Dermis microvascular lymphatic vessel endothelial cell (primary cell): ENCODE results near the gene ZNF736. TPM values are rescaled to one million over a fixed set of nuclear protein-coding genes. Genes with fewer than 3 reads are reported as not detected.
"Not testable (repeated sequence)": the region's sequence is repeated elsewhere in the genome, so short reads cannot be mapped to it uniquely, and the experiment has no call there.

Experiments
- DNase-seq, 2 donors: peaks; one replicate each; pipeline versions ENCODE4 v3.0.0 to v3.0.0-alpha.2; 2010; ENCODE audit warnings: low read depth in 2 of 2
- total RNA-seq: library from RNA; depleted of rRNA; stranded (reverse); fragments of >200 nt; gene quantifications from 2 replicates; pipeline ENCODE4 v1.2.1, GENCODE V29; 2014

ZNF736 gene
- total RNA-seq = 6.8 and 8.5 TPM in 2 replicates

DNA sequence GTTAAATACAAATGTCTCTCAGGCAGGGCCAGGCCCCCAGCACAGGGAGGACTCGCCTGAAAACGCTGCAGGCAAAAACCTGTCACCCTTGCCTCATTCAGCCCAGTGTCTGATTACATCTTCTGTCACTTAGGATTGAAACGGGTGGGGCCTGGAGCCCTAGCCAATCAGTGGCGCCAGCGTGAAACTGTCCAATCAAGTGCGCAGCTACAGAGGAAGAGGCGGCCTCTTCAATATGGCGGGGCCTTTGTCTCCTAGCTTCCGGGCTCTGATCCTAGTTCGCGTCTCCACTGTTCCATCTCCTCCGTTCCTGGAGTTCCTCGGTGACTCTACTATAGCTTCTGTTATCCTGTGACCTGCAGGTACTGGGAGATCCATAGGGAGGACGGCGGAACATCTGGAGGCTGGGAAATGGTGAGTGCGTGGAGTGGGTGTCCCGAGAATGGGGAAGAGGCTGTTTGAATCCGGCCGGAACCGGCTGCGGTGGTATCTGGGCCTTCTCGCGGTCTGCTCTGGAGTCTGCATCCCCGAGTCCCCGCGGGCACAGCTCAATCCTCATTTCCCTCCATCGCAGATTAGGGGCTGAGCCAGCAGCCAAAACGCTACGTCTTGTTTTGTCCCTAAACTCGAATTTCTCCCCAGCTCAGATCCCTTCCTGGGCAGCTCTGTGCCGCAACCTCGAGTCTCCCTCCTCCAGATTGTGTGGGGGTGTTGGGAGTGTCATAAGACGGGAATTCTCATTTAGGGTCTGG lies at the start of gene ZNF736:
Gene ZNF736 (plus strand): TSS at position 222 of the 752 bp plus-strand sequence. CDS start 190 bp downstream, at position 412.
- DNase-seq = peak; percentile 85 to 91

DNA sequence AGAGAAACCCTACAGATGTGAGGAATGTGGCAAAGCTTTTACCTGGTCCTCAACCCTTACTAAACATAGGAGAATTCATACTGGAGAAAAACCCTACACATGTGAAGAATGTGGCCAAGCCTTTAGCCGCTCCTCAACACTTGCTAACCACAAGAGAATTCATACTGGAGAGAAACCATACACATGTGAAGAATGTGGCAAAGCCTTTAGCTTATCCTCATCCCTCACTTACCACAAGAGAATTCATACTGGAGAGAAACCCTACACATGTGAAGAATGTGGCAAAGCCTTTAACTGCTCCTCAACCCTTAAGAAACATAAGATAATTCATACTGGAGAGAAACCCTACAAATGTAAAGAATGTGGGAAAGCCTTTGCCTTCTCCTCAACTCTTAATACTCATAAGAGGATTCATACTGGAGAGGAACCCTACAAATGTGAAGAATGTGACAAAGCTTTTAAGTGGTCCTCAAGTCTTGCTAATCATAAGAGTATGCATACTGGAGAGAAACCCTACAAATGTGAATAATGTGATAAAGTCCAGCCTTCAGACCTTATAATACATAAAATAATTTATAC lies 47.3 kb upstream of the ZNF736 start:
- no peak for DNase-seq

DNA sequence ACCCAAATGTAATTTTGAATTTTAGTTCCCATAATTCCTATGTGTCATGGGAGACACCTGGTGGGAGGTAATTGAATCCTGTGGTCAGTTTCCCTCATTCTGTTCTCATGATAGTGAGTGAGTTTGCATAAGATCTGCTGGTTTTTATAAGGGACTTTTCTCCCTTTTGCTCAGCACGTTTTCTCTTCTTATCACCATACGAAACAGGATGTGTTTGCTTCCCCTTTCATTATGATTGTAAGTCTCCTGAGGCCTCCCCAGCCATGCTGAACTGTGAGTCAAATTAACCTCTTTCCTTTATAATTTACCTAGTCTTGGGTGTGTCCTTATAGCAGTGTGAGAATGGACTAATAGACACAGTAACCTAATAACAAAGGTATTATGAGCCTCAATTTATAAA lies 36.1 kb upstream of the ZNF736 start:
- DNase-seq = no peak

DNA sequence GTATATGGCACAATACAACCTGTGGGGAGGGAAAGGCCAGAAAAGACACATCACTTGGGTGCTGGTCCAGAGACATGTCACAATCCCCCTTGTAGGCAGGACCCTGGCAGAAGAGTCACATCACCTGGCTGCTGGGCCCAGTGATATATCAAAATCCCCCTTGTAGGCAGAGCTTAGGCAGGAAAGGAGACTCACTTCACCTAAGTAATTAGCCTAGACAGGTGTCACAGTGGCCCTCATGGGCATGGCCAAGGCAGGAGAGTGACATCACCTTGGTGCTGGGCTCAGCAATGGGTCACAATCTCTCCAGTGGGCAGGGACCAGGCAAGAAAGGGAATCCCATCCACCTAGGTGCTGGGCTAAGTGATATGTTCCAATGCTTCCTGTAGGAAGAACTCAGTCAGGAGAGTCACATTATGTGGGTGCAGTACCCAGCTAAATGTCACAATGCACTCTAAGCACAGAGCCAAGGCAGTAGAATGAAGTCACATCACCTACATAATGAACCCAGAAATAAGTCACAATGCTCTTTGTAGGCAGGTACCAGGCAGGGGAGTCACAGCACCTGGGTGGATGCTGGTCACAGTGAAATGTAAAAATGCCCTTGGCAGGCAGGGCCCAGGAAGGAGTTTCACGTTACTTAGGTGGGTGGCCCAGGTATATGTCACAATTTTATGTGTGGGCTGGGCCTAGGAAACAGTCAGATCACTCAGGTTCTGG lies 18.9 kb upstream of the ZNF736 start:
- DNase-seq = no peak

DNA sequence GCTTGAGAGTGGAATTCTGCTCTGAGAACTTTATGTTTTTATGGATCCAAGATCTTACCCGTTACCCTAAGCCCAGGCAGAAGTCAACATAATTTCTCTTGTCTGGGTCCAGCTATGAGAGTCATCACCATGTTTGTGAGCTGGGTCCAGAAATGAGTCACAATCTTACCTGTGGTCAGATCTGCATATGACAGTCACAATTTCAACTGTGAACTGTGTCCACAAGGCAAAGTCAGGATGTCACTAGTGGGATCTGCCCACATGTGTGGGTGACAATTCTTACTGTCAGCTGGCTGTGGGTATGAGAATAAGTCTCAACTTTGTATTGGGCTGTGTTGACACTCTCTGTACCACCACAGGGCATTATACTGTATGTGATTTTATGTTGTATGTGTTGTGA lies 16.3 kb upstream of the ZNF736 start:
- not testable (repeated sequence) for DNase-seq

DNA sequence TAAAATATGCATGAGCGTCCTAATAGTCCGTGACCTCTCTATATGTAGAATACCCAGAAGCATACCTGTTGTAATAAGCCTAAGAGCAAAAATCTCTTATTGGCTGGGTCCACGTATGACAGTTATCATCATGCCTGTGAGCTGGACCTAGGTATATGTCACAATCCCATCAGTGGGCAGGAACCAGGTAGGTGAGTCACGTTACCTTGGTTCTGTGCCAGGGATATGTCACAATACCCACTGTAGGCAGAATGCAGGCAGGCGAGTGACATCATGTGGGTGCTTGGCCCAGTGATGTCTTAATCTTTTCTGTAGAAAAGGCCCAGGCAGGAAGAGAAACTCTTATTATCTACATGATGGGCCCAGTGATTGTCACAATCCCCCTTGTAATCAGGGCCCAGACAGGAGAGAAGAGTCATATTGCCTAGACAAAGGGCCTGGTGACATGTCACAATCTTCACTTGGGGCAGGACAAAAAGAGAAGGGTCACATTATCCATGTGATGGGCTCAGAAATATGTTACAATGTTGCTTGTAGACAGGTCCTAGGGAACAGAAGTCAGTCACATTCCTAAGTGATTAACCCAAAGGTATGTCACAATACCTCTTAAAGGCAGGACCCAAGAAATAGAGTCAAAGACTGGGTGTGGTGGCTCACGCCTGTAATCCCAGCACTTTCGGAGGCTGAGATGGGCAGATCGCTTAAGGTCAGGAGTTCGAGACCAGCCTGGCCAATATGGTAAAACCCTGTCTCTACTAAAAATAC lies 12.9 kb upstream of the ZNF736 start:
- DNase-seq = no peak

DNA sequence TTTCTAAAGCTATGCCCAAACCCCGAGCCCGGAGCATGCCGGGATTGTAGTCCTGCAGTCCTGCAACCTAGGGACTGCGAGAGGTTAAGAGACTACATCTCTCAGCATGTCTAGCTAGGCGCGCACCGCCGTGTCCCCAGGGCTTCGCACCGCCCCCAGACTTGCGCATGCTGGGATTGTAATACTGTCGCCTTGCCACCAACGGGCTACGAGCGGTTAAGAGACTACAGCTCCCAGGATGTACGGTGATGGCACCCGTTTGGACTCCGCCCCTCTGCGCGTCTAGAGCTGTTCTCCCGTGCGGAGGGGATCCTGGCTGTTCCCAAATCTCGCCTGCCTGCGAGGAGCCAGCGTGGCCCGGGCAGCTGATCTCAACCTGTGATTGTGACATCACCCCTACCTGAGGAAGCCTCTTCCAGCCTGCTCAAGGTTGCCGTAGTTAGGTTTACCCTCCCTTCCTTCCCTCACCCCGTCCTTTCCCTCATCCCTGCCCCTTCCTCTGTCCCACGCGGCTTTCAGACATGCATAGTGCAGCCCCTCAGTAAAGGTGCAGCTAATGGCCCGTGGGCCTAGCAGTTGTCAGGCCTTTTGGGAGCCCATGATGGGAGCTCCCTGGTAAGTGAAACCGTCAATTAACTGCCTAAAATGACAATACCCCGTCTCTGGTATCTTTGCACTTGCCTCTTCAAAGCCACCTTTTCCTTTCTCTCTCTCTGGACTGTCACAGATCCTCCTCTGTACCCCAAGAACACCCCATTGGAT lies 6.3 kb upstream of the ZNF736 start:
- peak; percentile 48 to 66 for DNase-seq

DNA sequence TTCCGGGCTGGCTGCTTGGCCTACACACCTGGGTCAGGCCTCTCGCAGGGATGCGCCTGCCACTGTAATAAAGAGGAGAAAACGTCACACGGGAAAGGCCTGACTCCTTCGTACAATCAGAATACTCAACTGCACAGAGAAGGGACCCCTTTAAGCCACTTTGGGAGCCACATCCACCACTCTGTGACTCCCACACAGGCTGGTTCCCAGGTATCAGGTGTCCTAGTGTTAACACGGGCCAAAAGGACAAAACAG lies 5.8 kb upstream of the ZNF736 start:
- no peak for DNase-seq

DNA sequence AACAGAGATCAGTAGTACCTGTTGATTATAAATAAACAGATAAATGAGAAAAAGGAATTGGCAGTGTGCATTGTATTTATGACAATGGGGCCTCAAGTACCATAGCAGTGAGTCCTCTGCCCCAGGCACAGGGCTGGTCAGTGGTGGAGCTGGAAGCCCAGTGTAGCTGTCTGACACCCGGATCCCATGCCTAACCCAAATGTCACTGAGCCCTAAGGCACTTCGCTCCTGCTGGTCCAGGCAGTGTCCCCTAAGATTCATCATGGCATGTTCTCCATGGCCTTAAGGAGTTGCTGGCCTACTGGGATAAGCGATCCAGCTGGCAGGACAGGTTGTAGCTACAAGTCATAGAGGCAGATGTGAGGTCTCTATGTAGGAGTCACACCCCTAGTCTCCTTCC lies 3.3 kb upstream of the ZNF736 start:
- no peak for DNase-seq

DNA sequence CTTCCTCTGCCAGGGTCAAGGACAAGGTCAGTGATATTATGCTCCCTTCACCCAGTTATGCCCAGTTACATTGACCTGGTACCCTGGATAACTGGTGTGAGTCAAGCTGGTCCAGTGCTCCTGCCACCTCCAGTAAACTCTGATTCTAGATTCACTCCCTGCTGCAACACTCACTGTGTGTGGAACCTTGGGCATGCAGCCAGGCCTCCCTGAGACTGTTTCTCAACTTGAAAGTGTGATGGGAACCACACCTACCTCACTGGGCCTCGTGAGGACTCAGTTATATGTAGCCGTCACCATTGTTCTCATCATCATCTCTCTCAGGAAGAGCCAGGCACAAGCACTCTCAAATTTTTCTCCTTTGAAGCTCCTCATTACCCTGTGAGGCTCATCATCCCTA lies 935 bp upstream of the ZNF736 start:
- no peak for DNase-seq

DNA sequence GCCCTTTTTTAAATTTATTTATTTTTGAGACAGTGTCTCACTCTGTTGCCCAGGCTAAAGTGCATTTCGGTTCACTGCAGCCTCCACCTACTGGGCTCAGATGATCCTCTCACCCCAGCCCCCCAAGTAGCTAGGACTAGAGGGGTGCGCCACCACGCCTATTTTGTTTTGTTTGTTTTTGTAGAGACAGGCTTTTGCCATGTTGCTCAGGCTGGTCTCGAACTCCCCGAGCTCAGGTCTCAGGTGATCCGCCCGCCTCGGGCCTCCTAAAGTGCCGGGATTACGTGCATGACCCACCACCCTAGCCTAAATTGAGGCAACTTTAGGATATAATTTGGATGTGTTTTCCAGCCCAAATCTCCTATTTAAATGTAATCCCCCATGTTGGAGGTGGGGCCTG lies 805 bp downstream of the ZNF736 start:
- no peak for DNase-seq

DNA sequence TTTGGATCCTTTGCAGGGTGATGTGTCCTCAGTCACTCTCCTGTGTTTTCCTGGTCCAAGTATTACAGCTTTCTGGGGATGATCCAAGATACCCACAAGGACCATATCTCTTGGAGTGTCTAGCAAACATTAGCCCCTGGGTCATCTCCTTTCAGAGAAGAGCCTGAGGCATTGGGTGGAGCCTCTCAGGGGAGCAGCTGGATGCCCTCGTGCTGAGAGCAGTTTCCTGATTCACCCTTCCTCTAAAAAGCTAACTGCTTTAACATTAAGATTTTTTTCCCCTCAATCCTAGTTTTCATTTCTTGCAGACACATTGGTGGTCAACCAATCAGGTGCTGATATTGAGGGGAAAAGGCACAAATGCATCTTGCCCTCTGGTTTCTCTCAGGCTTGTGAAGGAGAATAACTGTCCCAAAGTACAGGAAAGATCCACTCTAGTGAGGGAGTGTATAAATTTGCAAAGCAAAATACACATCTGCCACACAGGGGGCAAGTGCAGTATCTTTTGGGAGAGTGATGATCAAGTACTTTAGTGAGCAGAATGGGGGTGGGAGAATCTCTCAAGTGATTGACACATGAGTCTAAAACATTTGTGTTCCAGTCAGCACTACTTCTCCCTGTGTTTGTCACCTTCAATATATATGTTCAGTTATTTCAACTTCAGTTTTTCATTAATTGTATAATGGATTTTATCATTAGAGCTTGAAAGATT lies 2.4 kb downstream of the ZNF736 start:
- not testable (repeated sequence) for DNase-seq

DNA sequence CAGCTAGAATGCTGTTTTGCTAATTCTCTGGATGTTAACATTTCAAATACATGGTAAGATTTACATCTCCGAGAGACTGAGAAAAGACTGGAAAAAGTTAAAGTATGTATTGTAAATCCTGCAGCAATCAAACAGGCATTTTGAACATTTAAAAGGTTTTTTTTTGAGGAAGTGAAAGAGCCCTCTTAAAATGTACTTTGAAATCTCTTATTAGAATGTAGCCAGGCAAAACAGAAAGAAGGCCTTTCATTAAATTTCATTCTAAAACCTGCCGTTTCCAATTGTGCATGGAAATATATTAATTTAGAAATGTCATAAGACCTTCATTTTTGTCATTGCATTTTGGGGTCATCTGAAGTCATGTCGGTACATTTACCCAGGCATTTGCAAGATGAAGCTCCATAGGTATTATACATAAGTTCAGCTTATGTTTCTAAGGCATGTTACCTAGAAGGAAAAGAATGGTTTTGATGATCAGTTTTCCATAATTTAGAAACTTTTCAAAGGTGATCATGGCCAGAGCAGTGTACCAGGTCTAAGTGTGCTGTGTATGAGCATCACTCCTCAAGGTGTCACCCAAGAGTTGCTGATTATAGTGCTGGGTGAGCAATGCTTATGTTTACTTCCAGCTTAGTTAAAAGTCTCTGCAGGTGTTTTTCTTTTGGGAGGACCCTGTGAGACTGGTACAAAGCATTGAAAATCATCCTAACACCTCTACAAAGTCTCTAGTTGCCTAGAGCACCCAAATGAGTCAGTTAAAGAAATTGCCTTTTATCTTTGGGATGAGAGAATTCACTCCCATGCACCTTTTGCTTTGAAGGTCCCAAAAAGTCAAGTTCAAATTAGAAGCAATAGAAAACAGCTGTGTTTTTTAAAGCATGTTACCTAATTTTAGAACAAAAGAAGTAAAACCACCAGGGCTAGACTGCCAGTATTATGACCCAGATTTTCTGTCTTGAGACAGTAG lies 7.1 kb downstream of the ZNF736 start:
- no peak for DNase-seq

DNA sequence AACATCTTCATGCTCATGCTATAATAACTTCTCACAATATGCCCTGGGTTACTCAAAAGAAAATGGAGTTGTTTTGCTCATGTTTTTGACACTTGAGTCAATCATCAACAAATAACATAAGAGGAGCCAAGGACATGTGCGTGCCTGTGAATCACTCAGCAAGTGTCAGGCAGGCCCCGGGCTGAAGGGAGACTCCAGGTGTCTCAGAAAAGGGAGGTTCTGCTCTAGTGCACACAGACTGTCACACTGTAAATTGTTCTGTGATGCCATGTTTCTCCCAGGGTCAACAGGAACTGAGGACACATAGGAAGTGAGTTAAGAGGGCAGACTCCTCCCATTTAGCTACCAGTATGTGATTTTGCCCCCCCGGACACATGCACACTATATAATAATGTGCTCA lies 10.4 kb downstream of the ZNF736 start:
- not testable (repeated sequence) for DNase-seq

DNA sequence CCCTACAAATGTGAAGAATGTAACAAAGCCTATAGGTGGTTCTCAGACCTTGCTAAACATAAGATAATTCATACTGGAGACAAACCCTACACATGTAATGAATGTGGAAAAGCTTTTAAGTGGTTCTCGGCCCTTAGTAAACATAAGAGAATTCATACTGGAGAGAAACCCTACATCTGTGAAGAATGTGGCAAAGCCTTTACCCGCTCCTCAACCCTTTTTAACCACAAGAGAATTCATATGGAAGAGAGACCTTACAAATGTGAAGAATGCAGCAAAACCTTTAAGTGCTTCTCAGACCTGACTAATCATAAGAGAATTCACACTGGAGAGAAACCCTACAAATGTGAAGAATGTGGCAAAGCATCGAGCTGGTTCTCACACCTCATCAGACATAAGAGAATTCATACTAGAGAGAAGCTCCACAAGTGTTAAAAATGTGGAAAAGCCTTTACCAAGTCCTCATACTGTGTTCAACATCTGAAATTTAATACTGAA lies 35.0 kb downstream of the ZNF736 start:
- DNase-seq = not testable (repeated sequence)

DNA sequence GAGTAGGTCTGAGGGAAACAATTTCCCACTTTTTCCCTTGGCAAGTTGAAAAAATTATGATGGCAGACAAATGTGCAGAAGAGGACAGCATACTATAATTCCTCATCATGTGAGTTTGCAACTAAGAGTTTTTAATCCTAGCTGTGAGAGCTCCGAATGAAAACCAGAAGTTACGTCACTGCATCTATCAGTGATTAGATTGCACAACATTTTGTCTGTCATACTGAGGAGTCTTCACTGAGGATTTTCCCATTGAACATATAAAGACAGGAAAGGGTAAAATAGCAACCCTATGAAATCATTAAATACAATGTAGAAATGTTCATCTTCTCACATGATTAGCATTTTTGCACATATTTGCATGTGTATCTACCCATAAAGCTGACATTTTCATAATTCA lies 45.8 kb downstream of the ZNF736 start:
- no peak for DNase-seq

DNA sequence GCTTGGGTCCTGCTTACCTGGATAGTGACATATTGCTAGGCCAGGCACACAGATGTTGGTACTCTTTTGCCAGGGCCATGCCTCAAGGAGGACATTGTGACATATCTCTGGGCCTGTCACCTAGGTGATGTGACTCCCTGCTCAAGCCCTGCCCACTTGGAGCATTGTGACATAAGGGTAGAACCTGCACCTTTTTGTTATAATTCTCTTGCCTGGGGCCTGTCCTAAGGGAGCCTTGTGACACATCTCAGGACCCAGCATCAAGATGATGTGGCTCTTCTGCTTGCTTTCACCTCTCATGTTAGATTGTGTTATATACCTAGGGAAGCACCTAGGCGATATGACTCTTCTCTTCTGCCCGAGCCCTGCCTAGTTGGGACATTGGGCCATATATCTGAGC lies 57.4 kb downstream of the ZNF736 start:
- DNase-seq = no peak

DNA sequence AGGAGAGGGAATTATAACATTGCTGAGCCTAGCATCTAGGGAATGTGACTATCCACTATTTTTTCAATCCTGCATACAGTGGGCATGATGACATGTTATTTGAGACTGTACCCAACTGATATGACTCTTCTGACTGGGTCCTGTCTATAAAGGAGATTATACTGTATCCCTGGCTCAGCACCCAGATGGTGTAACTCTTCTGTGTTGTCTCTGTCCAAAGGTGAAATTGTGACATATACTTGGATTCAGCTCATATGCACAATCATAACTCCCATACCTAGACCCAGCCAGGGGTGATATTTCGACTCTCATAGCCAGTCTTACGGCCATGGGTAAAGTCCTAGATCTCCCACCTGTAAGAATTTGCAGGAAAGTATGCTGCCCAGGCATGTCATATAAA lies 59.3 kb downstream of the ZNF736 start:
- no peak for DNase-seq

DNA sequence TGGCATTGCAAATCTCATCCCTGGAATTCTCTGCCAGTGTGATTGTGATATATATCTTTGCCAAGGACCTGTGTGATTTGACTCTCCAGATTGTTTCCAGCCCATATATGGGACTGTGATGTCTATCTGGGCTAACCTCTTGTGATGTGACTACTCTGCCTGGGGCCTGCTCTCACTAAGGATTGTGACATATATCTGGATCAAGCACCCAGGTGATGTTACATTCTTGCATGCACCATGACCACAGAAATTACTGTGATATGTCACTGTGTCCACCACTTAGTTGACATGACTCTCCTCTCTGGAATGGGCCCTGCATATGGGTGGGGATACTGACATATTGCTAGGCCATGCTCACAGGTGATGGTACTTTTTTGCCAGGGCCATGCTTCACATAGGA lies 86.6 kb downstream of the ZNF736 start:
- no peak for DNase-seq
